GM10847 (cell line): ENCODE results near the gene HYCC1.

Experiments
- POLR2A ChIP-seq: IDR thresholded peaks from 2 replicates; pipeline ENCODE4 v1.6.1; 2011; ENCODE audit not compliant: insufficient read length; ENCODE audit errors: extremely low read depth

HYCC1 gene

GRCh38 chr7:23013715-23014649 lies at the start of gene HYCC1:
HYCC1 (minus strand) TSS chr7:23014130; CDS start chr7:22991111, 23,019 bp downstream.
- peak; percentile 96 for TF ChIP-seq POLR2A

GRCh38 chr7:23062452-23062851 lies 48.5 kb upstream of the HYCC1 start:
- no peak for TF ChIP-seq POLR2A

- no peak for TF ChIP-seq POLR2A
These were observed 47.4 kb upstream of the HYCC1 start for GRCh38 chr7:23061327-23061726.

GRCh38 chr7:23058408-23059096 lies 44.6 kb upstream of the HYCC1 start:
- TF ChIP-seq POLR2A, result no peak

- no peak for TF ChIP-seq POLR2A
These were observed 41.8 kb upstream of the HYCC1 start for GRCh38 chr7:23055582-23056178.

- no peak for TF ChIP-seq POLR2A
These were observed 30.7 kb upstream of the HYCC1 start for GRCh38 chr7:23044581-23044980.

- no peak for TF ChIP-seq POLR2A
These were observed 29.5 kb upstream of the HYCC1 start for GRCh38 chr7:23043441-23043840.

- no peak for TF ChIP-seq POLR2A
These were observed 13.3 kb upstream of the HYCC1 start for GRCh38 chr7:23027261-23027660.

GRCh38 chr7:23026164-23026563 lies 12.2 kb upstream of the HYCC1 start:
- TF ChIP-seq POLR2A, result no peak

- no peak for TF ChIP-seq POLR2A
These were observed 10.5 kb upstream of the HYCC1 start for GRCh38 chr7:23024454-23024853.

- no peak for TF ChIP-seq POLR2A
These were observed 8.9 kb upstream of the HYCC1 start for GRCh38 chr7:23022851-23023250.

- no peak for TF ChIP-seq POLR2A
These were observed 8.4 kb upstream of the HYCC1 start for GRCh38 chr7:23022258-23022769.

- no peak for TF ChIP-seq POLR2A
These were observed 7.7 kb upstream of the HYCC1 start for GRCh38 chr7:23021596-23021995.

- TF ChIP-seq POLR2A, result no peak
These were observed 6.9 kb upstream of the HYCC1 start for GRCh38 chr7:23020742-23021401.

GRCh38 chr7:23018750-23019149 lies 4.8 kb upstream of the HYCC1 start:
- no peak for TF ChIP-seq POLR2A
